Measurements from ENCODE around the gene ISG15.
"Not testable (repeated sequence)": the region's sequence is repeated elsewhere in the genome, so short reads cannot be mapped to it uniquely, and the experiment has no call there.

The ISG15 gene

DNA sequence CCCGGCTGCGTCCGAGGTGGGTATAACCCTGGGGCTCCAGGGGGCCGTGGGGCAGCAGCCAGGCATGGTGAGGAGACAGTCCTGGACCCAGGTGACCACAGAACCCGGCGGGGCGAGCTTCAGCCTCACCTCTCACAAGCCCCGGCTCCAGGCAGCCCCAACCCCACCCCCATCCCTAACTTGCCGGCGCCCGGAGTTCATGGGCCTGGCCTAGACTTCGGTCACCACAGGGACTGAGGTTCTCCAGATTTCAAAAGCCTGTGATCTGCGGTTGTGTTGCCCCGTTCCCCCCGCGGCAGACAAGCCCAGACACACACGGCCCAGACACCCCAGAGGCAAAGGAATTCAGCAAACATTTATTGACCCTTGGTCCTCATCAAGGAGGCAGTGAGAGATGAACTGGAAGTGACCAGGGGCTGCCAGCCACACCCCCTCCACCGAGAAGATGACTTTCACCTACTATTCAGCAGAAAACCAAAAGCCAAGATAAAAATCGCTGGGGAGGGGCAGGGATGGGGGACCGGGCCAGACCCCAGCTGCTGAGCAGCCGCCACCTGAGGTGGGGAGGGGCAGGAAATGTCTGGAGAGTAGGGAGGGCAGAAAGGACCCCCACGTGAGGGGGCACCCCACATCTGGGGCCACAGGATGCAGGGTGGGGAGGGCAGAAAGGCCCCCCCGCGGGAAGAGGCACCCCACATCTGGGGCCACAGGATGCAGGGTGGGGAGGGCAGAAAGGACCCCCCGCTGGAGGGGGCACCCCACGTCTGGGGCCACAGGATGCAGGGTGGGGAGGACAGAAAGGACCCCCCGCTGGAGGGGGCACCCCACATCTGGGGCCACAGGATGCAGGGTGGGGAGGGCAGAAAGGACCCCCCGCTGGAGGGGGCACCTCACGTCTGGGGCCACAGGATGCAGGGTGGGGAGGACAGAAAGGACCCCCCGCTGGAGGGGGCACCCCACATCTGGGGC lies 17.3 kb upstream of the ISG15 start:
- no peak for DNase-seq

DNA sequence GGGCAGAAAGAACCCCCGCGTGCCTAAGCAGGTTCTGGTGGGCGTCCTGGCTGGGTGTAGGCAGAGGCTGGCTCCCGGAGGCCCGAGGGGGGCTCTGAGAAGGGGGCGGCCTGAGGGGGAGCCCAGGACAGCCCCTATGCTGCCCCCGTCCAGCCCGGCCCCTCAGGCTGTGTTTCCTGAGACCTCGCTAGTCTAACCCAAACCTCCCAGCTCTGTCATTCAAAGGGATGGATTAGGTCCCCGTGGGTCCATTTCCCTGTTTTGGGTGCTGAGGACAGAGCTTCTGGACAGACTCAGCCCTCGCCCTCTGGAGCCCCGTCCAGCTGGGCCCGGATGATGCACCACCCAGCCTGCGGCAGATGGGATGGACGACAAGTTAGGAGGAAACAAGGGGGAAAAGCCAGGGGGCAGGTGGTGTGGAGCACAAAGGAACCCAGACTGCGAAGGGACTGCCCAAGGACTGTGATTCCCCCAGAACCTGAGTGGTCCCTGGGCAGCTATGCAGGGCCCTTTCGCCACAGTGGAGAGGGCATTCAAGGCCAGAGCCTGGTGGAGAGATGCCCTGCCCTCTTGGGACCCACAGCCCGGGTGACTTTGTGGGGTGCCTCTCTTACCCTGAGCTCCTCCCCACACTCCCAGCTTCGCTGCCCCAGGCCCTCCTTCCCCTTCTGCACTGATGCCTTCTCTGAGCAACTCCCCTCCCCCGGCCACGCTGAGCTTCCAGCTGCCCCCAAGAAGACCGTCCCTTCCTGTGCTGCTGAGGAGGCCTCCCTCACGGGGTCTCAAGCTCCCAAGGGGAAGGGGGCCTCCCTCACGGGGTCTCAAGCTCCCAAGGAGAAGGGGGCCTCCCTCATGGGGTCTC lies 16.2 kb upstream of the ISG15 start:
- no peak for DNase-seq

DNA sequence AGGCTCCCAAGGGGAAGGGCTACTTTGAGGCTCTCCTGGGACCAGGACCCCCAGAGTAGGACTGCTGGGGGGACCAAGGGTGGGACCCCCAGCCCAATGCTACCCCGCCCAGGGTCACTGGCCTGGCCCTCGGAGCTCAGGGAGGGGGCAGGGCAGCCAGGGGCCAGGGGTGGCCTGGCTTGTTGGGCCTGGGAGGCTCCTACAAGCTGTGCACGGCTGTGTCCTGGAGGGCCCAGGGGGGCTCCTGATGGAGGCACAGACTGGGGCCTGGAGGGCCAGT lies 15.6 kb upstream of the ISG15 start:
- DNase-seq = no peak

DNA sequence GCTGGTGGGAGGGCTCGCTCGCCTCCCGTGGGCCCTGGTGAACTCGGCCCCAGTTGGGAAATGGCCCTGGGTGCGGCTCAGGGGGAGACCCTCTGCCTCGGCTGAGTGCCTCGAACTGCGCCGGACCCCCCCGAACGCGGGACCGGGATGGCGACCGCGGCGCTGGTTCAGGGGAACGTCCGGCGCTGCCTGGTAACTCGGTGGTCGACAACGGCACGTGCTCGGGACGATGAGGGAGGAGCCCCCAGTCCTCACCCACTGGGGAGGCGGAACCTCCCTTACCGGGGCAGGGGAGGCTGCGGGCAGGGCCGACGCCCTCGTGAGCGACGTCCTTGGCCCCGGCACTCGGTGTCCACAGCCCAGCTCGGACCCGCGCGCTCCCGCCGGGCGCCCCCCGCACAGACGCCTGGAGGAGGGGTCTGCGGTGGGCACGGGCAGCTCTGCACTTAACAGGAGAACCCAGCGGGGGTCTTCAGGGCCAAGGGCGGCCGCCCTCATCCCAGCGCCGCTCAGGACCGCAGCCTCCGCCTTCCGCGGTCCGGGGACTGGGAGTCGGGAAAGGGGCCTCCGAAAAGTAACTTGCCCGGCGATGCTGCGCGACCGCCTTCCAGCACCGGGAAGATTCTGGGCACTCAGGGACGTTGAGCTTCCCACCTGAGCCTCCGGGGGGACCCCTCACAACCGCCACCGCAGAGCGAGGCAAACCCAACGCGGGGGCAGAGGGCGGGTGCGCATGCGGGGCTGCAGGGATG lies 15.1 kb upstream of the ISG15 start:
- DNase-seq = no peak

DNA sequence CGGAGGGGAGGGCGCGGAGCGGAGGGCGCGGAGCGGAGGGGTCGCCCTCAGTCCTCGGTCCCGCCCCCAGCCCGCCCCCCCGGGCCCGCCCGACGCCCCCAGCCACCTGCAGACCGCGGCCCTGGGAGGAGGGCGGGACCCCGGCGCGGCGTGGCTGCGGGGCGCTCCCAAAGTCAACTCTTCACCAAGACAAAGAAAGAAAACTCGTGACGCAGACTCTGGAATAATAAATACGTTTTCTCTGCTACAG lies 14.6 kb upstream of the ISG15 start:
- DNase-seq = no peak

DNA sequence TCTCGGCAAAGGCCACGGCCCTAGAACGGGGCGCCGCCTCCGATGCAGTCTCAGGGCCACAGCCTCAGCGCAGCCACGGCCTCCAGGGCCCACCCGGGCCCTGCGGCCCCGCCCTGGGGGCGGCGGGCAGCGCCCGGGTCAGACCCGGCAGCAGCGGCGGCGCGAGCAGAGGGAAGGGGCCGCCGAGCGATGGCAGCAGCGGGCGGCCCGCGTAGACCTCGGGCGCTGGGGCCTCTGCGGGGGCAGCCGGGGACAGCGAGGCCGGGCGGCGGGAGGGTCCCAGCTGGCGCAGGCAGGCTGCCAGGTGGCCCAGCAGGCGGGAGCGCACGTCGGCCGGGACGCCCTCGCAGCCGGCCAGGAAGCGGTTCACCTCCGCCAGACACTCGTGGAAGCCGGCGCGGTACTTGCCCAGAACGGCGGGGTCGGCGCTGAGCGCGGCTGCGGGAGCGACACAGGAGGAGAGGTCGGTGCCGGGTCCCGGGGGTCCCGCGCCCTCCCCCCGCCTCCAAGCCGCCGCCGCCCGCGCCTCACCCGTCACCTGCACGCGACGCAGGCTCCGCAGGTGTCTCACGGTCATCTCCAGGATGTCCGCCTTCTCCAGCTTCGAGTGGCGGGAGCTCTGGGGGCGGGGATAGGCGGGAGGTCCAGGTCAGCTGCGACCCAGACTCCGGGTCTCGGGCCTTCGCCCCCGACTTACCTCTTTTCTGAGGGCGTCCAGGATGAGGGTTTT lies 14.1 kb upstream of the ISG15 start:
- DNase-seq = no peak

DNA sequence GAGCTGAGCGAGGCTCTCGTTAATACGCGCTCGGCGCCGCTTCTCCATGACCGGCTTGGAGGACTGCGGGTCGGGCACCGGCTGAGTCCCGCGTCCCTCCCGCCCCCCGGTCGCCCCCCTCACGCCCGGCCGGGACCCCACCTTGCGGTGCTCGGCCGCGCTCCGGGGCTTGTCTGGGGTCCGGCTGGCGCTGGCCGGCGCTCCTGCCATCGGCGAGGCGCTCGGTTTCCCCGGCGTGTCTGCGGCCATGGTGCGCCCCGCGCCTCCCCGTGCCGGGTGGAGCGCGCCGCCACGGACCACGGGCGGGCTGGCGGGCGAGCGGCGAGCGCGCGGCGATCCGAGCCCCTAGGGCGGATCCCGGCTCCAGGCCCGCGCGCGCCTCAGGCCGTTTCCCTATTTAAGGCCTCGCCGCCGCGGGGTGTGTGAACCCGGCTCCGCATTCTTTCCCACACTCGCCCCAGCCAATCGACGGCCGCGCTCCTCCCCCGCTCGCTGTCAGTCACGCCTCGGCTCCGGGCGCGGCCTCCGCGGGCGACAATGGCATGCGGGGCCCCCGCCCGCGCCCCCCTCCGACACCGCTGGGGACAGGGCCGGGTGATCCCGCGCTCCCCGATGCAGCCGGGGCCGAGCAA lies 13.5 kb upstream of the ISG15 start, which contains the start of gene HES4:
Gene HES4, minus strand, starts transcription at position 373 of the 632 bp plus-strand sequence. Its CDS starts 124 bp downstream, at position 249.
- DNase-seq = peak; percentile 49

DNA sequence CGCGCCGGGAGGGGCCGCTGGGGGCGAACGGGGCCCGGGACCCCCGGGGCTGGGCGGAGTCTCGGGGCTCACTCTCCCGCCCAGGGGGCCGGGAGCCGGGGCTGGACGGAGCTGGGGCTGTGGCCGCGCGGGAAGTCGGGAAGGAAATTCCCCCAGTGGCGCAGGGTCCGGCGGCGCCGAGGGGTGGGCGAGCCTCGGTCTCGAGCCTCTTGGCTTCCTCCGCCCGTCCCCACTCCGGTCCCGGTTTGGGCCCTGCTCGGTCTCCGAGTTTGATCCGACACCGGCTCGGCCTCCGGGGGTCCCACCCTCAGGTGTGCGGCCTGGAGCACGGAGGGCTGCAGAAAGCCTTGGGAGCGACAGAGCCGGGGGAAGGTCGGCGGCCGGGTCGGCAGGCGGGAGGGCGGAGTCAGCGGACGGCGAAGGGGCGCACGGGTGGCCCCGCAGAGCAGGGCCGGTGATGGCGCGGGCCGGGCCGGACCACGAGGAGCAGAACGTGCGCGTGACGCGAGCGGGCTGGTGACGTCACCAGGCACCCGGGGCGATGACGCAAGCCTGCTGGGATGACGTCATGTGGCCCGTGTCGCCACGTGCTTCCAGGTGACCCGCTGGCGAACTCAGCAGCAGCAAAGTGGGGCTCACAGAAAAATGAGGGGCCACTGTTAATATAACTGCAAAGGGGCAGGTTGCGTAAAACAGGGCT lies 12.8 kb upstream of the ISG15 start:
- DNase-seq = peak; percentile 65

DNA sequence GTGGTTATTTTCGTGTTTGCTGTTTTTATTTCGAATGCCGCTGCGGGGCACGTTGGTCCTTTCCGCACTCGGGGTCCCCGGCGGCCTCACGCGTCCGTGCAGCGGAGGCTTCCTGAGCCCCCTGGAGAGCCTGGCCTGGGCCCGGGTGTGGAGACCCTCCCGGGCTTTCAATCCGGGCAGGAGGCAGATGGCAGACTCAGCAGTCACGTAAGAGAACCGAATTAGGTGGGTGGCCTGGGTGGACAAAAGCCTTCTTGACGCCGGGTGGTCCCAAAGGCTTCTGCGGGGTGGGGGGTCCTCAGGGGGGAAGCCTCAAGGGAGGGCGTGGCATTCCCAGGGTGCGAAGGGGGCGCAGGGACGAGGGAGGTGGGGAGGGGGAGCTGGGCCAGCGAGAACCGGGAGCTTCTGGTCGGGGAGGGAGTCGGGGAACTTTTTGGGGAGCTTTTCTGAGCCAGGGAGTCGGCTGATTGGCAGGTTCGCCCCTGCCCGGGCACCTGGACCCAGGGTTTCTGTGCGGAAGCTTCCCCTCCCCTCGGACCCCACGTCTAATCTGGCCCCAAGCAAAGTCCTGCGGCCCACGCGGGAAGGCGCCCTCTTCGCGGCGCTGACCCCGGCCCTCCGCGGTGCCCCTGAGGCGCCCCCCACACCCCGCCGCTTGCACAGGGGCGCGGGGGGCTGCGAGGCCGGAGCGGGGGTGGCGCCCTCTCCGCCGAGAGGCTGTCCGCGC lies 12.1 kb upstream of the ISG15 start:
- no peak for DNase-seq

DNA sequence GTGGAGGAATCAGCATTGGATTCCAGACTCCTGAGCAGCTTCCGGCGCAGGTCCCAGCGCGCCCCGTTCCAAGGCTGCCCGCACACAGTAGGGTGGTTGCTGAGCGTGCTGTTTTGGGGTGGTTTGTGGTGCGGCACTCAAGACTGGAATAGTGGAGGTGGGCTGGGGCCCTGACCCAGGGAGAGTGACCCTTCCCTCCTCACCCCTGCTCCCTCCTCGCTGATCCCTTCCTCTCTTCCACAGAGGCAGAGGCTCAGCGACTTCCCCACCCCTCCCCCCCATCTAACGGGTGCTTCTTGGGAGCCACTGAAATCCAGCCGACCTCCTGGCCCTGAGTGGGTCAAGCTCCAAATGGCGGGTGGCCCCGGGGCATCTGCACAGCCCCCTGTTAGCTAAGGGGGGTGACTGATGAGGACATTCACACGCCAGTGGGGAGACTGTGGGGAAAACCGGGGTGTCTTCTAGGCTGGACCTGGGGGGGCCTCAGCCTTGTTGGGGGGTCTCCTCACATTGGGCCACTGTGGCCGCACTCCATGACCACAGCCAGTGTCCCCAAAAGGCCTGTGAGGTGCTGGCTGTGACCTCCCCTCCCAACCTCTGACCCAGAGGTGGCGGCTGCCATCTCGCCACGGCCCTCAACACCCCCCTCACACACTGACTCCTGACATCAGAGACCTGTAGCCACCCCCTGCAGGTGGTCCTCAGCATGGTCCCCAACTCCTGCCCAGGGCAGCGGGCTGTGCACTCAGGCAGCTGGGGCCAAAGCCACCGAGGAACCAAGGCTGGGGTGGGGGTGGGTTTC lies 9.5 kb upstream of the ISG15 start:
- DNase-seq = no peak

DNA sequence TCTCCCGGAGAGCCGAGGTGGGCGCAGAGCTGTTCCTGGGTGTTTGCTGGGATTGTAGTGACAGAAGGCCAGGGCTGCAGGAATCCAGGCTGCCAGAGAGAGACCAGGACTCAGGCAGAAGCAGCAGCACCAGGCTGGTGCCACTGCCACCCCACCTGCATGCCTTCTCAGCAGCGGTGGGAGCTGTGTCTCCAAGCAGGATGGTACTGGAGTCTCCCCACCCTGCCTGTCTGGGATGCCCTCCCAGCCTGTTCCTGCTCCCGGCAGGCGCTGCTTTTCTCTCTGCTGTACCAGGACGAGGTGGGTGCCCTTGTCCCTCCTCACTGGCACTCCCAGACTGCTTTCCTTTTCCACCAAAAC lies 8.9 kb upstream of the ISG15 start:
- no peak for DNase-seq

DNA sequence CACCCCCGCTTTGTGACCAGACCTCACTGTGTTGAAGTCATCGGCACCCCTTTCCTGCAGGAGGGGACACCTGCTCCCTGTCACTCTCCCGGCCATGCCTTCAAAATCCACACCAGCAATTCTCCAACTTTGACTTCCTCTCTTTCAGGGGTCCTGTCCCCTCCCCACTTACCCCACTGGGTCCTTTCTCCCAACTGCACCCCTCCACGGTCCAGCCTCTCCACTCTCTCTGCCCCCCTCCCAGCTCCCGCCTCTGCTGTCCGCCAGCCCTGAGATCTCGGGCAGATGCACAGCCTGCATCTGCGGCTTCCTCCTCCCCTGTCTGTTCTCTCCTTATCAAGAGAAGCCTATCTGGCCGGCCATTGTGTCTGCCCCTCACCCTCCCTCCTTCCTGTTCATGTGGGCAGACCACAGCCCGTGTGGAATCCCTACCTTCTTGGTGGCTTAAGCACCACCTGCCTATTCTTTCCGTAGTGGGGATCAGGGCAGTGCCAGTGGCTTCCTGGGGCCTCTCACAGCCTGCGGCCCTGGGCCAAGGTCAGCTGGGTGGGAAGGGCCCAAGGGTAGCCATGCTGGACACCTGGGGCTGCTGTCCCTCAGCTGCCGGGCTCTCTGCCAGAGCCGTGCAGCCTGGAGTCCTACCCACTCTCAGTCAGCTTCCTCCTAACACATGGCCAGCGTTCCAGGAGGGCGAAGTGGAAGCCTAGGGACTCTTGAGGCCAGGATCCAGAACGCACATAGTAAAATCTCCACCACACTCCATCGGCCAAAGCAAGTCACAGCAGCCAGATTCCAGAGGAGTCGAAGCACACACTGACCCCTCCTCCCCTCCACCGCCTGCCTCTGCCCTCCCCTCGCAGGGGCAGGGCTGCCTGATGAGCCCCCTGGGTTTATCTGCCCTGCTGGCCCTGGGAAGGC lies 8.3 kb upstream of the ISG15 start:
- no peak for DNase-seq

DNA sequence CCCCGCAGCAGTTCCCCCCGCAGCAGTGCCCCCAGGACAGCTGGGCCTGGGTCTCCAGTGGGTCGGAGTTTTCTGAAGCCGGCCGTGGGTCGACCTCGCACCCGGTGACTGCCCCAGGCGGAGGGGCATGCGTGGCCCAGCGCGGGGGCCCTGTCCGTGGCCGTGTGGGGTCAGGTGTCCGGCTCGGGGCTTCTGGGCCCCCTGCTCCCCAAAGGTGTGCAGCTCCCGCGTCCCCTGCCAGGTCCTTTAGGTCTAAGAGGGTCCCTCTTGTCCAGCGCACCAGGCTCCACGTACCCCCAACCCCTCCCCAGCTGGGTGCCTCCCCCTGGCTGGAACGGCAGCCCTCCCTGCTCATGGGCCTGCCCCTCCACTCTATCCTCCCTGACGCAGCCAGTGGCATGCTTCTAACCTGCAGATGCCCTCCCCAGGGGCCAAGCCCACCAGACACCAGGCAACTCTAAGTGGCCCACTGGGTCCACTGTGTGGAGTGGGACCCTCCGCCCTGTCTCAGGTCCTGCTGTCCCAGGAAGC lies 7.5 kb upstream of the ISG15 start:
- DNase-seq = no peak

DNA sequence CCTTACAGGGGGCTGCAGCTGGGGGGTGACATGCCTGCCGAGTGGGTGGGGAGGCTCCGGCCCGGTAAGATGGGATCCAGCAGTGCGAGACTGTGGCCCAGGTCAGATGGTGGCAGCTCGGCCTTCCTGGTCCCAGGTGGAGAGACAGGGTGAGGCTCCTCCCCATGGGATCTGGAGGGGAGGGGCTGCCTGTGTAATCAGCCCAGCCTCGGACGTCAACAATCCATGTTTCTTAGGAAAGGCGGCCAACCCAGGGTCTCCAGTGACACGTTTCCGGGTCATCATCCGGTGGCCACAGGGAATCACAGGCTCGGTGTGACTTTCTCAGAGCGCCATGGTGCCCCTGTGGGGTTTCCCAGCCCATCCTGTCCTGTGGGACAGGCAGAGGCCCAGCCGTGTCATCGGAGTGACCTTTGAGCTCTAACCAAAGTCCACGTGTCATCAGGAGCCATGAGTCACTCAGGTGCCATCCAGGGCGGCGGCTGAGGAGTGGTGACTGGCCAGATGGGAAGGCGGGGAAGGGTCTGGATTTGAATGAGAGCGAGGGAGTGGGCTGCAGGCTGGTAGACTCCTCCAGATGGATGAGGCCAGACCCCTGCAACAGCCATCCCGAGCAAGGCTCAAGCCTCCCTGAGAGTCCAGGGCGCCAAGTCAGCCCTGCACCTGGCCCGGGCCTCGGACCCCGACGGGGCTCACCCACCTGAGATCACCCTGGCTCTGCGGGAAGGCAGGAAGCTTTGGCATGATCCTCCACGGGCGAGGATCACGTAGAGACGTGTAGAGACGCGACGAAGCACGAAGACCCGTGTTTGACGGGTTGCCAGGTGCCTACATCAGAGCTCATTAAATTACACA lies 6.8 kb upstream of the ISG15 start:
- DNase-seq = no peak

DNA sequence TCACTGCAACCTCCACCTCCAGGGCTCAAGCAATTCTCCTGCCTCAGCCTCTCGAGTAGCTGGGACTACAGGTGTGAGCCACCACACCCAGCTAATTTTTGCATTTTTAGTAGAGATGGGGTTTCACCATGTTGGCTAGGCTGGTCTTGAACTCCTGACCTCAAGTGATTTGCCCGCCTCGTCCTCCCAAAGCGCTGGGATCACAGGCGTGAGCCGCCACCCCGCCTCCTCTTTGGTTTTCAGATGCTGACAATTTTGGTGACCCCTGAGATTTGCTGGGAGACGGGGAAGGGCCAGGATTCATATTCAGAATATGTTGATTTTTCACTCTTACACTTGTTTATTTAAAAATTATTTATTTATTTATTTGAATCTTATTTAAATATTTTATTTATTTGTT lies 3.2 kb upstream of the ISG15 start:
- DNase-seq = not testable (repeated sequence)

DNA sequence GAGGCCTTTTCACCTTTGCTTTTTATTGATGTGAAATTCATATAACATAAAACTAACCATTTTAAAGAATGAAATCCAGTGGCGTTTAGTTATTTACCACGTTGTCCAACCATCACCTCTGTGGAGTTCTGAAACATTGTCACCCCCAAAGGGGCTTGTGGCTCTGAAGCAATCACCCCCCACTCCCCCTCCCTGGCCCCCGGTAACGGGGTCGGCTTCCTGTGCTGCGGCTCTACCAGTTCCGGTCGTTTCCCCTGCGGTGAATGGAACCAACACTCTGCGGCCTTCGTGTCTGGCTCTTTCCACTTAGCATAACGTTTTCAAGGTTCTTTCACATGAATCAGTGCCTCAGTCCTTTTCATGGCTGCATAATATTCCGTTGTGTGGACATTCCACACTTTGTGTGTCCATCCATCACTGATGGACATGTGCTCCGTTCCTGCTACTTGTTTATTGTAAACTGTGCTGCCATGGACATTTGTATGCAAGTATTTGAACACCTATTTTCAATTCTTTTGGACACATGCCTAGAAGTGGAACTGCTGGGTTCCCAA lies 1.8 kb upstream of the ISG15 start:
- no peak for DNase-seq

DNA sequence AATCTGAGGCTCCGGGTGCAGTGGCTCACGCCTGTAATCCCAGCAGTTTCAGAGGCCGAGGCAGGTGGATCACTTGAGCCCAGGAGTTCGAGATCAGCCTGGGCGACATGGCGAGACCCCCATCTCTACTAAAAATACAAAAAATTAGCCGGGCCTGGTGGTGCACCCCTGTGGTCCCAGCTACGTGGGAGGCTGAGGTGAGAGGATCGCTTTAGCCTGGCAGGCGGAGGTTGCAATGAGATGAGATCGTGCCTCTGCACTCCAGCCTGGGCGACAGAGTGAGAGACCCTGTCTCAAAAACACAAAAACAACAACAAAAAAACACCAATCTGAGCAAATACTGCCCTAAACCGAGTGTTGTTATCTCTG lies 577 bp upstream of the ISG15 start:
- DNase-seq = not testable (repeated sequence)
